ENCODE measurements around the gene FAM228B. TPM values are rescaled to one million over a fixed set of nuclear protein-coding genes. Genes with fewer than 3 reads are reported as not detected.

FAM228B gene
- total and polyA plus RNA-seq, 9 of the 15 experiments (the other 6 are each of a cell fraction or from before 2014, with no cell fraction given): 1.1 to 3.7 (median 2.6) TPM

GRCh38 chr2:24083567-24084385 lies 39.5 kb upstream of the FAM228B start (continued):
- TF ChIP-seq, protein P1, sequence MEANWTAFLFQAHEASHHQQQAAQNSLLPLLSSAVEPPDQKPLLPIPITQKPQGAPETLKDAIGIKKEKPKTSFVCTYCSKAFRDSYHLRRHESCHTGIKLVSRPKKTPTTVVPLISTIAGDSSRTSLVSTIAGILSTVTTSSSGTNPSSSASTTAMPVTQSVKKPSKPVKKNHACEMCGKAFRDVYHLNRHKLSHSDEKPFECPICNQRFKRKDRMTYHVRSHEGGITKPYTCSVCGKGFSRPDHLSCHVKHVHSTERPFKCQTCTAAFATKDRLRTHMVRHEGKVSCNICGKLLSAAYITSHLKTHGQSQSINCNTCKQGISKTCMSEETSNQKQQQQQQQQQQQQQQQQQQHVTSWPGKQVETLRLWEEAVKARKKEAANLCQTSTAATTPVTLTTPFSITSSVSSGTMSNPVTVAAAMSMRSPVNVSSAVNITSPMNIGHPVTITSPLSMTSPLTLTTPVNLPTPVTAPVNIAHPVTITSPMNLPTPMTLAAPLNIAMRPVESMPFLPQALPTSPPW (CRISPR knock-in tag; IDR thresholded peaks at IDR 0.05): peak; percentile 76
- TF ChIP-seq BRF1 (IDR thresholded peaks at IDR 0.05; ENCODE audit: borderline replicate concordance, extremely low read depth, insufficient read length) (no peak), L3MBTL2 (IDR thresholded peaks at IDR 0.05) (no peak), ZNF75A (CRISPR knock-in tag; IDR thresholded peaks at IDR 0.05) (no peak), MCM2 (IDR thresholded peaks at IDR 0.05; ENCODE audit: low read depth) (no peak), POLR2H (tag; IDR thresholded peaks at IDR 0.05; ENCODE audit: low read depth) (0 out of 2 replicates have a peak, but pooled peaks have one; percentile 8), THAP12 (CRISPR knock-in tag; IDR thresholded peaks at IDR 0.05) (no peak), PBX2 (CRISPR knock-in tag; IDR thresholded peaks at IDR 0.05; ENCODE audit: low read depth) (no peak), PBX2 (tag; conservative IDR thresholded peaks at IDR 0.05; ENCODE audit: low read depth) (no peak), EP300 (IDR thresholded peaks at IDR 0.05; ENCODE audit: low read length) (peak; percentile 28; the same call in 1 of the 2 replicates), ZC3H4 (CRISPR knock-in tag; IDR thresholded peaks at IDR 0.05; ENCODE audit: borderline replicate concordance) (peak; percentile 89; the same call in 1 of the 2 replicates), RBBP5 (IDR thresholded peaks at IDR 0.05; ENCODE audit: borderline replicate concordance, insufficient read depth, low read length, poor library complexity, severe bottlenecking) (peak; percentile 59), SMAD2 (IDR thresholded peaks at IDR 0.05; ENCODE audit: low read depth, low read length) (no peak), ATF3 (IDR thresholded peaks at IDR 0.05) (no peak), ATF3 (CRISPR knock-in tag; conservative IDR thresholded peaks at IDR 0.05) (no peak; the same call in 1 of the 2 replicates), GATA2 (CRISPR knock-in tag; IDR thresholded peaks at IDR 0.05) (peak; percentile 29; the same call in 1 of the 2 replicates), STAG1 (CRISPR knock-in tag; IDR thresholded peaks at IDR 0.05; ENCODE audit: borderline replicate concordance) (no peak), ELF4 (CRISPR knock-in tag; IDR thresholded peaks at IDR 0.05) (no peak)
- TF ChIP-seq, protein P2, sequence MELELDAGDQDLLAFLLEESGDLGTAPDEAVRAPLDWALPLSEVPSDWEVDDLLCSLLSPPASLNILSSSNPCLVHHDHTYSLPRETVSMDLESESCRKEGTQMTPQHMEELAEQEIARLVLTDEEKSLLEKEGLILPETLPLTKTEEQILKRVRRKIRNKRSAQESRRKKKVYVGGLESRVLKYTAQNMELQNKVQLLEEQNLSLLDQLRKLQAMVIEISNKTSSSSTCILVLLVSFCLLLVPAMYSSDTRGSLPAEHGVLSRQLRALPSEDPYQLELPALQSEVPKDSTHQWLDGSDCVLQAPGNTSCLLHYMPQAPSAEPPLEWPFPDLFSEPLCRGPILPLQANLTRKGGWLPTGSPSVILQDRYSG (tag; conservative IDR thresholded peaks at IDR 0.05; ENCODE audit: low read depth): no peak
